ENCODE results near the gene SEC14L5. TPM values are rescaled to one million over a fixed set of nuclear protein-coding genes. Genes with fewer than 3 reads are reported as not detected.

Gene SEC14L5
- total RNA-seq, 2 donors from 2014 or later: 0.26 TPM; not detected in 1

DNA sequence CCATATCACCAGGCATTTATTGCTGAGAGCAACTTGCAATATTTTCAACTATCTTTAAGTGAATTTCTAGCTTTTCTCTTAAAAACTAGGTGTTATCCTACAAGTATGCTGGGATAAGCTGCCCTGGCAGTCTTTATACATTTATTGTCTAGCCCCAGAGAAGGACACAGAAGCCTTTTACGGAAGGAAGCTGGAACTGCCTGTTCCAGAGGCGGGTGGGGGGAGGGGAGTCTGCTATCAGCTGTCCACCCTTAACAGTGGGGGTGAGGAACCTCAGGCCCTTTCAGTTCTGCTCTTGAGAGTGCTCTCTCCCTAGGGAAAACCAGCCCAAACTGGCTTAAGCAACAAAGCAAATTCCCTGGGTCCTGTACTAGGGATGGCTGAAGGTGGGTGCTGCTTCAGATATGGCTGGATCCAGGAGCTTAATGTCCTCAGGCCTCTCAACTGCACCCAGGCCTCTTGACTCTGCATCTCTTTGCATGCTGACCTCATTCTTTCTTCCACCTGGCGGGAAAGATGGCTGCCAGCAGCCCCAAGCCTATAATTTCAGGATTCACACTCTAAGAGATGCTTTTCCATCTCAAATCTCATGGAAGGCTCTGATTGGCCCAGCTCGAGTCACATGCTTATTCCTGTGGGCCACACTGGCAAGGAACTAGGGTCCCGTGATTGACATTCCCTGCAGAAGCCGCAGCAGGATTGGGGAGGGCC, 59.0 kb downstream of the SEC14L5 start:
- H3K27ac ChIP-seq: no peak overlapping the region
- ATAC-seq (no peak), DNase-seq (no peak)
- no peaks in the 10 kb centered on the region for H3K4me1 ChIP-seq
- no peaks in the 10 kb centered on the region for H3K36me3 ChIP-seq (replicated peaks in 1 of 2; ENCODE audit: insufficient read depth in 1 of 2, low read depth in 2 of 2)
- 63 to 67% methylated on average over 6 of the region's 6 CpGs for WGBS, 2 donors
- H3K9me3 ChIP-seq: no peaks in the 10 kb centered on the region
- no peaks in the 10 kb centered on the region for H3K27me3 ChIP-seq
- no peak for TF ChIP-seq POLR2A (IDR thresholded peaks at IDR 0.05)
- TF ChIP-seq, protein P1, sequence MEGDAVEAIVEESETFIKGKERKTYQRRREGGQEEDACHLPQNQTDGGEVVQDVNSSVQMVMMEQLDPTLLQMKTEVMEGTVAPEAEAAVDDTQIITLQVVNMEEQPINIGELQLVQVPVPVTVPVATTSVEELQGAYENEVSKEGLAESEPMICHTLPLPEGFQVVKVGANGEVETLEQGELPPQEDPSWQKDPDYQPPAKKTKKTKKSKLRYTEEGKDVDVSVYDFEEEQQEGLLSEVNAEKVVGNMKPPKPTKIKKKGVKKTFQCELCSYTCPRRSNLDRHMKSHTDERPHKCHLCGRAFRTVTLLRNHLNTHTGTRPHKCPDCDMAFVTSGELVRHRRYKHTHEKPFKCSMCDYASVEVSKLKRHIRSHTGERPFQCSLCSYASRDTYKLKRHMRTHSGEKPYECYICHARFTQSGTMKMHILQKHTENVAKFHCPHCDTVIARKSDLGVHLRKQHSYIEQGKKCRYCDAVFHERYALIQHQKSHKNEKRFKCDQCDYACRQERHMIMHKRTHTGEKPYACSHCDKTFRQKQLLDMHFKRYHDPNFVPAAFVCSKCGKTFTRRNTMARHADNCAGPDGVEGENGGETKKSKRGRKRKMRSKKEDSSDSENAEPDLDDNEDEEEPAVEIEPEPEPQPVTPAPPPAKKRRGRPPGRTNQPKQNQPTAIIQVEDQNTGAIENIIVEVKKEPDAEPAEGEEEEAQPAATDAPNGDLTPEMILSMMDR (IDR thresholded peaks at IDR 0.05): no peak
- intact Hi-C loops (cut with DNase I): no loop called here
- no peak overlapping the region for H3K4me3 ChIP-seq

DNA sequence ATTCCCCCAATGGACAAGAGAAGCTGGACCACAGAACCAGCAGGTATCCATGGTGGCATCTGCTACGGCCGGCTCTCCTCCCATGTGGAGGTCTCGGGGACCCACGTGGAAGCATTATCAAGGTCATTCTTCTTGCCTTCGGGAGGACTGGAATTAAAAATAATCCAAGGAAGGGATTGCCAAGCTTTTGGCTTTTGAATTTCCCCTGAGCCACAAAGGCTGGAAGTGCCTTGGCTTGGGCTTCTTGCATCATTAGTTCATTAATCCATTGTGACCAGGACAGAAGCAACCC, 59.5 kb downstream of the SEC14L5 start:
- DNase-seq (no peak), ATAC-seq (no peak)
- intact Hi-C loops (cut with DNase I): no loop called here
- Histone ChIP-seq H3K4me1 (no peaks in the 10 kb centered on the region), H3K27me3 (no peaks in the 10 kb centered on the region), H3K36me3 (replicated peaks in 1 of 2; ENCODE audit: insufficient read depth in 1 of 2, low read depth in 2 of 2) (no peaks in the 10 kb centered on the region), H3K9me3 (no peaks in the 10 kb centered on the region), H3K4me3 (no peak overlapping the region), H3K27ac (no peak overlapping the region)
- TF ChIP-seq, protein P1 (IDR thresholded peaks at IDR 0.05): no peak
- TF ChIP-seq POLR2A (IDR thresholded peaks at IDR 0.05): no peak
- WGBS, 2 donors: 67 to 74% methylated on average over 1 to 5 of the region's 5 CpGs

DNA sequence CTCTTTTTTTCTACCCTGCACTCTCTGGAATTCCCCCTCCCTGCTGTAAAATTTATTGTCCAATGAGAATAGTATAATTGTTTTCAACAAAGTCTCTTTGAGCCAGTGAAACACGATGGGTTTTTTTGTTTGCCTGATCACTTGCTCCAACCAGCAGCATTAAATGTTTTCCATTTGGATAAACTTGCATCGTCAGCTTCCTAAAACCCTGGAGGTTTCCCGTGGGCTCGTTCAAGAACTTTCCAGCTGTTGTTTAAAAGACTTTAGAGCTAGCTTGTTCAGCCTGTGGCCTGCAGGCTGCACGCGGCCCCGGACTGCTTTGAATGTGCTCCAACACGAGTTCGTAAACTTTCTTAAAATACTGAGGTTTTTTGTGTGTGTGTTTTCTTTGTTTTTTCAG, 60.7 kb downstream of the SEC14L5 start:
- no peaks in the 10 kb centered on the region for H3K27me3 ChIP-seq
- H3K36me3 ChIP-seq (replicated peaks in 1 of 2; ENCODE audit: insufficient read depth in 1 of 2, low read depth in 2 of 2): no peaks in the 10 kb centered on the region
- DNase-seq (no peak), ATAC-seq (no peak)
- H3K4me1 ChIP-seq: no peaks in the 10 kb centered on the region
- H3K9me3 ChIP-seq: no peaks in the 10 kb centered on the region
- no peak overlapping the region for H3K27ac ChIP-seq
- WGBS, 2 donors: 34 to 46% methylated on average over 9 of the region's 9 CpGs
- intact Hi-C loops (cut with DNase I): no loop called here
- no peak overlapping the region for H3K4me3 ChIP-seq
- TF ChIP-seq, protein P1 (IDR thresholded peaks at IDR 0.05): no peak
- TF ChIP-seq POLR2A (IDR thresholded peaks at IDR 0.05): no peak

DNA sequence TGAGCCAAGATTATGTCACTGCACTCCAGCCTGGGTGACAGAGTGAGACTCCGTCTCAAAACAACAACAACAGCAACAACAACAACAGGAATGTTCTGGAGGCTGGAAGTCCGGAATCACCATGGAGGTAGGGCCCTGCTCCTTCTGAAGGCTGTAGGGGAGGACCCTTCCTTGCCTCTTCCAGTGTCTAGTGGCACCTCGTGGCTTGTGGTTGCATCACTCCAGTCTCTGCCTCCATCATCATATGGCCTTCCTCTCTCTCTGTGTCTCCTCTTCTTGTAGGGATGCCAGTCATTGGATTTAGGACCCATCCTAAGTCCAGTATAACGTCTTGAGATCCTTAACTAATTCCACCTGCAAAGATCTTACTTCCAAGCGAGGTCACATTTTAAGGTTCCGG, 61.6 kb downstream of the SEC14L5 start:
- ATAC-seq (no peak), DNase-seq (no peak)
- intact Hi-C loops (cut with DNase I): no loop called here
- 61 to 63% methylated on average over 6 of the region's 6 CpGs for WGBS, 2 donors
- Histone ChIP-seq H3K27ac (no peak overlapping the region), H3K36me3 (replicated peaks in 1 of 2; ENCODE audit: insufficient read depth in 1 of 2, low read depth in 2 of 2) (no peaks in the 10 kb centered on the region), H3K27me3 (no peaks in the 10 kb centered on the region), H3K4me3 (no peak overlapping the region), H3K4me1 (peaks cover 7% of the 10 kb centered on the region), H3K9me3 (no peaks in the 10 kb centered on the region)
- no peak for TF ChIP-seq POLR2A (IDR thresholded peaks at IDR 0.05)

DNA sequence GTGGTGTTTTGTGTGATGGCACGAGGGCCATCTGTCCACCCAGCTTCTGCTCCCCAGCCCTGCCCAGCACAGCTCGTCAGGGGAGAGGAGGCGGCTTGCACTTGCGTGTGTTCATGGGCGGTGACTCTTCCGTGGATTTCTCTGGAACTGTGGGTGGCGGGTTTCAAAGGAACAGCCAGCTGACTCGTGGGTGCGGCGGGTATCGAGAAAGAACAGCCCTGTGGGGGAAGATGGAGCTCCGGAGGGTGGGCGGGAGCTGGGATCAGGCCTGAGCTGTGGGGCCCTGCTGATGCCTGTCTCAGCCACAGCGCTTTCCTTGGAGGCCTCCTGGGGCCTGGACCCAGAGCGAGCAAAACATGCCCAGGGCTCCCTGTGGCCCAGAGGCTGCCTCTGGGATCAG, 62.4 kb downstream of the SEC14L5 start:
- intact Hi-C loops (cut with DNase I): no loop called here
- H3K27ac ChIP-seq: no peak overlapping the region
- WGBS, 2 donors: 39 to 55% methylated on average over 10 to 13 of the region's 15 CpGs
- TF ChIP-seq, protein P1 (IDR thresholded peaks at IDR 0.05): no peak
- no peak for TF ChIP-seq POLR2A (IDR thresholded peaks at IDR 0.05)
- H3K36me3 ChIP-seq (replicated peaks in 1 of 2; ENCODE audit: insufficient read depth in 1 of 2, low read depth in 2 of 2): no peaks in the 10 kb centered on the region
- H3K4me1 ChIP-seq: peaks cover 12% of the 10 kb centered on the region
- no peaks in the 10 kb centered on the region for H3K9me3 ChIP-seq
- H3K27me3 ChIP-seq: no peaks in the 10 kb centered on the region
- no peak for ATAC-seq
- DNase-seq: no peak
- no peak overlapping the region for H3K4me3 ChIP-seq
